OCI-LY3 (cell line): ENCODE results near the gene RNF11.

Experiments
- EZH2phosphoT487 ChIP-seq: fragments of 200-600 bp; shearing (Covaris generic); IDR thresholded peaks from 2 replicates; pipeline ENCODE4 v1.6.1; 2018; ENCODE audit warnings: antibody characterized with exemption, mixed run types, low read depth
- TF ChIP-seq, protein P1 (sequence below): fragments of 200-600, 300-600 bp; sonication (generic); IDR thresholded peaks from 2 replicates; pipeline ENCODE4 v1.5.1; 2014; ENCODE audit warnings: antibody characterized with exemption, low read length, low read depth

DNA sequence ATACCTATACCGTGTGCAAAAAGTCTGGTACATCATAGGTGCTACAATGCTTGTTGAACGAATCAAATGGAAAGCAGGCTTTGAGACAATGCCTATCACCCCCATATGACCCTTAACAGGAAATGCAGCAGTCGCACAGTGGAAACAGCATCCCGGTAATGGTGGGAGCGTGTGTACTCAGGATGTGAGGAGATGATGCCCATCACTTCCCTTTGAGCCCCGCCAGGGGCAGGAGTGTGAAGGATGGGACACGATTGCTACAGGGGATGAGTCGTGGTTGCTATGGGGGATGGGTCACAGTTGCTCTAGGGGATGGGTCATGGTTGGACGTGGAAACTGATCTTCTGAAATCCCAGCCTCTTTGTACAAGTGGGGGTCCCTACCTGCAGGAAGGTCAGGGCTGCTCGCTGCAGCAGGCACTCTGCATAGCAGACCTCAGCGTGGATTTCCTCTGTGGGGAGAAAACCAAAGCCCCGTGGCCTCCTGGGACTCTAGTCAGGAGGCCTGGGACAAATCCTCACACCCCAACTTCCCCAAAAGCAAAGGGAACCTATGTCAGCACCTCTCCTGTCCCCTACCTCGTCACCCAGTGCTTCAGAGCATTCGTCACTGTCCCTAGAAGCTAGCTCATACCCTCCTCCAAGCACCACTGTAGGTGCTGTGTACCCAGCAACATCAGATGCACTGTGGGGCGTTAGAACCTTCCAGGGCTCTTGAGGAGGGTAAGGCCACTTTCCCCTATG is 75.0 kb downstream of the RNF11 start:
- TF ChIP-seq, protein P1, sequence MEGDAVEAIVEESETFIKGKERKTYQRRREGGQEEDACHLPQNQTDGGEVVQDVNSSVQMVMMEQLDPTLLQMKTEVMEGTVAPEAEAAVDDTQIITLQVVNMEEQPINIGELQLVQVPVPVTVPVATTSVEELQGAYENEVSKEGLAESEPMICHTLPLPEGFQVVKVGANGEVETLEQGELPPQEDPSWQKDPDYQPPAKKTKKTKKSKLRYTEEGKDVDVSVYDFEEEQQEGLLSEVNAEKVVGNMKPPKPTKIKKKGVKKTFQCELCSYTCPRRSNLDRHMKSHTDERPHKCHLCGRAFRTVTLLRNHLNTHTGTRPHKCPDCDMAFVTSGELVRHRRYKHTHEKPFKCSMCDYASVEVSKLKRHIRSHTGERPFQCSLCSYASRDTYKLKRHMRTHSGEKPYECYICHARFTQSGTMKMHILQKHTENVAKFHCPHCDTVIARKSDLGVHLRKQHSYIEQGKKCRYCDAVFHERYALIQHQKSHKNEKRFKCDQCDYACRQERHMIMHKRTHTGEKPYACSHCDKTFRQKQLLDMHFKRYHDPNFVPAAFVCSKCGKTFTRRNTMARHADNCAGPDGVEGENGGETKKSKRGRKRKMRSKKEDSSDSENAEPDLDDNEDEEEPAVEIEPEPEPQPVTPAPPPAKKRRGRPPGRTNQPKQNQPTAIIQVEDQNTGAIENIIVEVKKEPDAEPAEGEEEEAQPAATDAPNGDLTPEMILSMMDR, result no peak
- TF ChIP-seq EZH2phosphoT487, result no peak
